Right atrium auricular region (tissue), 2 donors: ENCODE data around the gene ST6GALNAC3. TPM values are rescaled to one million over a fixed set of nuclear protein-coding genes. Genes with fewer than 3 reads are reported as not detected.

Source experiments
- DNase-seq: peaks from one replicate; pipeline ENCODE4 v3.0.0-alpha.2; 2019; ENCODE audit warnings: low spot score
- H3K27ac ChIP-seq, 2 donors: fragments of 200-600 bp; sonication (generic); 1 replicate in 1 of 2; 2 replicates in 1 of 2; pipeline ENCODE4 v1.5.1; 2016 to 2019
- H3K27me3 ChIP-seq, 2 donors: fragments of 200-600 bp; sonication (generic); one replicate each; pipeline versions ENCODE4 v1.5.1 to v1.6.0; 2017 to 2019
- H3K36me3 ChIP-seq: fragments of 200-600 bp; sonication (generic); one replicate; pipeline ENCODE4 v1.5.1; 2016
- H3K4me1 ChIP-seq, 2 donors: fragments of 200-600 bp; sonication (generic); one replicate each; pipeline versions ENCODE4 v1.5.1 to v1.6.0; 2017 to 2019
- H3K4me3 ChIP-seq, 2 donors: fragments of 200-600 bp; sonication (generic); 1 replicate in 1 of 2; 2 replicates in 1 of 2; pipeline ENCODE4 v1.5.1; 2017 to 2019; ENCODE audit warnings: mild to moderate bottlenecking in 1 of 2, moderate library complexity in 1 of 2
- H3K9me3 ChIP-seq, 2 donors: fragments of 200-600 bp; sonication (generic); one replicate each; pipeline ENCODE4 v1.5.1; 2019
- CTCF ChIP-seq, 2 donors: fragments of 200-600 bp; sonication (generic); IDR thresholded peaks; one replicate each; pipeline ENCODE4 v1.5.1; 2019; ENCODE audit warnings: antibody characterized with exemption in 2 of 2
- total RNA-seq, 2 donors: library from RNA; depleted of rRNA; stranded (reverse); fragments of >200 nt; gene quantifications; one replicate each; pipeline ENCODE4 v1.1.0, GENCODE V29; 2016

The ST6GALNAC3 gene
- total RNA-seq, 2 donors from 2014 or later = 6.8 to 9.3 TPM

GRCh38 chr1:76679534-76680152 lies 605.1 kb downstream of the ST6GALNAC3 start:
- H3K36me3 ChIP-seq = no peaks in the 10 kb centered on the region
- H3K27ac ChIP-seq = no peak overlapping the region
- no peak for TF ChIP-seq CTCF (IDR thresholded peaks at IDR 0.05)
- H3K9me3 ChIP-seq = no peaks in the 10 kb centered on the region
- no peaks in the 10 kb centered on the region for H3K4me1 ChIP-seq
- no peak for DNase-seq
- H3K4me3 ChIP-seq = no peak overlapping the region
- H3K27me3 ChIP-seq = no peaks in the 10 kb centered on the region

DNA sequence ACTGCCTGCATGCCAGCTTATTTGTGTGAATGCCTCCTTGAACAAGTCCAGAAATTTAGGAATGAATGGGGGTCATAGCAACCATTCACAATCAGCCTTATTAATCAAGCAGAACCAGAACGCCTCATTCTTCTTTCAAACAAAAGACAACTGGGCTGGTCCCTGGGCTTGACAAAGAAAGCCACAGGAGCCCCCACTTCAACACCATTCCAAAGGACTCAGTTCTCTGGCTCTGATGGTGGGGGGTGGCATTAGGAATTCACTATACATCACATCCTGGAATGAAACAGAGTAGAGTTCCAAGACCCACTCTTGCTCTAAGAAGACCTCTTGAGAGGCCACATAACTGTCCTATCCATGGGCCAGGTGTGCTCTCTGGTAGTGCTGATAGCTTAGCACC lies 606.1 kb downstream of the ST6GALNAC3 start:
- Histone ChIP-seq H3K4me1 (no peaks in the 10 kb centered on the region), H3K4me3 (no peak overlapping the region), H3K36me3 (no peaks in the 10 kb centered on the region), H3K27me3 (no peaks in the 10 kb centered on the region), H3K27ac (no peak overlapping the region), H3K9me3 (no peaks in the 10 kb centered on the region)
- no peak for DNase-seq
- TF ChIP-seq CTCF (IDR thresholded peaks at IDR 0.05) = no peak

DNA sequence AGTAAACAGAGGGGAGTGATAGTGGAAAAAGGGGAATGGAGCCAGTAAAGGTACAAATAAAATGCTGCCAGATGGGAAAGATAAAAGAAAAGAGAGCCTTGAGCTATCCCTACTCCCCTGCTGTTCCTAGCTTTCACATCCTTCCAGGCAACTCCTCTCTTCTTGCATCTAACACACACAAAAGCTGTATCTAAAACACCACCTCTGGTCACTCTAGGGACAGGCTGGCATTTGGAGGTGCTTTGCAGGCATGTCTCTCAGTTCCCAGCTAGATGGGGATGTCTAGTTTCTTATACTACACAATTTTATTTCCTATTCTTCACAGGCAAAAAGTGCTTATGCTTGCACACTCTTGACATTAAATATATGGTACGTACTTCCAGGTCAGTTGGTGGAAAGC lies 607.6 kb downstream of the ST6GALNAC3 start:
- Histone ChIP-seq H3K4me1 (no peaks in the 10 kb centered on the region), H3K27ac (no peak overlapping the region), H3K9me3 (no peaks in the 10 kb centered on the region), H3K27me3 (no peaks in the 10 kb centered on the region), H3K36me3 (no peaks in the 10 kb centered on the region), H3K4me3 (no peak overlapping the region)
- TF ChIP-seq CTCF (IDR thresholded peaks at IDR 0.05) = no peak
- DNase-seq = no peak

Other genes with a start within 250 kb of the ST6GALNAC3 start
- not detected for gene ASB17, start 142.3 kb upstream of the ST6GALNAC3 start, total RNA-seq